Sigmoid colon (tissue), 4 donors: ENCODE results near the gene RNU7-1.

ENCODE experiments used
- CTCF ChIP-seq, 4 experiments: fragments of 450-650 bp in 3 of 4; fragments of 200-600 bp in 1 of 4; IDR thresholded peaks; one replicate each; pipeline ENCODE4 v1.5.1; 2016 to 2019; ENCODE audit warnings: antibody characterized with exemption in 4 of 4, mild to moderate bottlenecking in 3 of 4, moderate library complexity in 2 of 4
- EP300 ChIP-seq, 4 donors: sonication (generic); formaldehyde crosslinking; IDR thresholded peaks; one replicate each; pipeline ENCODE4 v1.6.1; 2017; ENCODE audit warnings: antibody characterized with exemption in 4 of 4

GRCh38 chr12:6962285-6963015 is 18.8 kb downstream of the RNU7-1 start:
- TF ChIP-seq CTCF (IDR thresholded peaks at IDR 0.05) = no peak
- TF ChIP-seq EP300 (IDR thresholded peaks at IDR 0.05) = no peak
